A673 (cell line): Measurements from ENCODE around the gene TTLL11. TPM values are rescaled to one million over a fixed set of nuclear protein-coding genes. Genes with fewer than 3 reads are reported as not detected.

ENCODE experiments used
- BruUV-seq: library from RNA; stranded (reverse); fragments of 400-500 nt; replicated peaks from 2 replicates; lab custom pipeline; 2021; lab: Mats Ljungman, UMichigan
- CTCF ChIA-PET: fragments of 300-600 bp; sonication (Branson Sonifier 250); formaldehyde crosslinking; loops from one replicate; lab custom pipeline; 2022; ENCODE audit warnings: antibody characterized with exemption; lab: Charles Lee
- POLR2A ChIA-PET: fragments of 300-600 bp; sonication (Branson Sonifier 250); formaldehyde crosslinking; loops from one replicate; lab custom pipeline; 2022; ENCODE audit warnings: antibody characterized with exemption; ENCODE audit not compliant: low non-redundant PET; lab: Charles Lee
- DNase-seq: peaks from one replicate; pipeline ENCODE4 v3.0.0-alpha.2; 2015; ENCODE audit warnings: low spot score
- H3K27ac ChIP-seq: fragments of 200-600 bp; sonication (generic); 2 replicates; pipeline ENCODE4 v1.5.1; 2016; ENCODE audit warnings: mixed run types, low read depth, mild to moderate bottlenecking, mixed read lengths, antibody characterized with exemption, low read length; ENCODE audit not compliant: poor library complexity, severe bottlenecking
- H3K27me3 ChIP-seq: fragments of 200-600 bp; sonication (generic); replicated peaks from 2 replicates; pipeline ENCODE4 v1.6.1; 2017; ENCODE audit warnings: mixed run types, low read depth, mild to moderate bottlenecking, mixed read lengths, antibody characterized with exemption, low read length; ENCODE audit not compliant: insufficient read depth, poor library complexity
- H3K36me3 ChIP-seq: fragments of 200-600 bp; sonication (generic); 2 replicates; pipeline ENCODE4 v1.6.1; 2016; ENCODE audit warnings: mixed run types, mild to moderate bottlenecking, mixed read lengths, antibody characterized with exemption, low read length; ENCODE audit not compliant: insufficient read depth, poor library complexity, severe bottlenecking
- H3K4me1 ChIP-seq: fragments of 200-600 bp; sonication (generic); 2 replicates; pipeline ENCODE4 v1.6.1; 2017; ENCODE audit warnings: mixed run types, mild to moderate bottlenecking, mixed read lengths, antibody characterized with exemption, low read length; ENCODE audit not compliant: insufficient read depth, poor library complexity, severe bottlenecking
- H3K4me3 ChIP-seq: fragments of 200-600 bp; sonication (generic); 2 replicates; pipeline ENCODE4 v1.5.1; 2016; ENCODE audit warnings: low read depth, mixed run types, mild to moderate bottlenecking, mixed read lengths, low read length; ENCODE audit not compliant: poor library complexity, severe bottlenecking
- H3K9me3 ChIP-seq: fragments of 200-600 bp; sonication (generic); 2 replicates; pipeline ENCODE4 v1.6.1; 2016; ENCODE audit warnings: mixed run types, low read depth, mild to moderate bottlenecking, mixed read lengths, antibody characterized with exemption, low read length; ENCODE audit not compliant: poor library complexity, severe bottlenecking
- CTCF ChIP-seq: fragments of 300-800, 200-600 bp; sonication (generic); conservative IDR thresholded peaks from 2 replicates; pipeline ENCODE4 v1.5.1; 2017; ENCODE audit warnings: low read depth, mild to moderate bottlenecking, antibody characterized with exemption, low read length, moderate library complexity, mixed read lengths
- EZH2 ChIP-seq: fragments of 200-600 bp; sonication (generic); IDR thresholded peaks from 2 replicates; pipeline ENCODE4 v1.6.1; 2017; ENCODE audit warnings: borderline replicate concordance, low read depth, mild to moderate bottlenecking, mixed read lengths, antibody characterized with exemption, low read length; ENCODE audit not compliant: poor library complexity, severe bottlenecking
- intact Hi-C: fragments of 100-400 bp; cut with micrococcal nuclease; formaldehyde crosslinking; loops from one replicate; pipeline ENCODE4 v1.10.0; 2022; ENCODE audit not compliant: unreplicated experiment
- total RNA-seq: library from RNA; stranded (reverse); gene quantifications from 2 replicates; pipeline ENCODE4 v1.2.3, GENCODE V29; 2021

The TTLL11 gene
- total RNA-seq, 1 experiment from 2014 or later: 3.0 TPM

DNA sequence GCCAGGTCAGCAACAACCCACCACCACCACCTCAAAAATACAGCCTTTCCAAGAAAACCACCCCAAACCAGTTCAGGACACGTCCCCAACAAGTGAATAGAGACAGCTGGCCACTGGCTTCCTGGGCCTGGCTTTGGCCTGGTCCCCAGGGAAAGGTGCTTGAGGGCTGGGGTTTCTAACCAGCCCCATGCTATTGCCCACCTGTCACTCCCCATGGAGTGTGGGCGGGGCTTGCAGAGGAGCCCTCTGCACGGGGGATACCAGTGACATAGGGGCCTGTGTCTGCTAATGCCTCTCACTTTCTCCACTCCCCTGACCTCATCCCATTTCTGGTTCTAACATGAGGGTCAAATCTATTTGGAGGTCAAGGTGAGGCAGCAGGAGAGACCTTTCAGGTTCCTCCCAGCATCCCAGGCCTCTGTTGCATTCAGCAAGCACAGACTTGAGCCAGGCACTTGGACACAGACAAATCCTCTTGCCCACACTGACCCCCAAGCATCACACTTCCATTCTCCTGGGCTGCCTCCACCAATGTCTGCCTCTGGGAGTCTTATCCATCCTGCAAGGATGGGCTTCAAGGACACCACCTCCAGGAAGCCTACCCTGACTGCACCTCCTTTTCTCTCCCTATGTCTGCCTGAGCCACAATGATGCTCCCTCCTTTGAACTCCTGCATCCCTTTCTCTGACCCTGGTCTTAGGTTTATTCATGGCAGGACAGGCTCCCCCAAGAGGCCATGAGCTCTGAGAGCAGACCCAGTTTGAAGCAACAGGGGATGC is 16.1 kb upstream of the TTLL11 start:
- ChIA-PET POLR2A (no interaction called here), CTCF (no interaction called here)
- DNase-seq: no peak
- no peak overlapping the region for H3K4me3 ChIP-seq
- no TSS peak for BruUV-seq
- intact Hi-C loops: no loop called here
- H3K4me1 ChIP-seq: no peaks in the 10 kb centered on the region
- no peak for TF ChIP-seq CTCF
- no peaks in the 10 kb centered on the region for H3K27me3 ChIP-seq
- no peak overlapping the region for H3K27ac ChIP-seq
- H3K9me3 ChIP-seq: peaks cover 2% of the 10 kb centered on the region
- no peaks in the 10 kb centered on the region for H3K36me3 ChIP-seq

DNA sequence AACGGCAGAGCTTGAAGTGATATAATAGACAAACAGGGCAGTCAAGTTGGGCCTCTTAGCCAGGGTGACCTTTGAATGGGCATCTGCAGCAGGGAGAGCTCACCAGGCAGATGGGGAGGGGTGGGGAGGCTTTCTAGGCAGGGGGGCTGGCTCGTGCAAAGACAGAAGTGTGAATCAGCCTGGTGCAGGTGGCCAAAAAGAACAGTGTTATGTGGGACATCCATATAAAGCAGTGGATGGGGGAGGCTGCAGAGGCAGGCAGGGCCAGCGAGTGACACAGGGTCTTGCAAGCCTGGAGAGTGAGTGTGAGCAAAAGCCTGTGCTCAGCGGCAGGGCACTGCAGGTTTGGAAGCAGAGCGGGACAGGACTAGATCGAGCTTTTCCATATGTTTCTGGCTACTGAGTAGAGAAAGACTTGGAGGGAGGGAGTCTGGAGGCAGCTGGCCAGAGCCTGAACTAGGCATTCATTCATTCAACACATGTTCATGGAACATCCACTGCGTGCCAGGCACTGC is 14.2 kb upstream of the TTLL11 start:
- Histone ChIP-seq H3K4me3 (no peak overlapping the region), H3K36me3 (no peaks in the 10 kb centered on the region), H3K27ac (no peak overlapping the region), H3K4me1 (no peaks in the 10 kb centered on the region), H3K27me3 (no peaks in the 10 kb centered on the region), H3K9me3 (peaks cover 7% of the 10 kb centered on the region)
- intact Hi-C loops: no loop called here
- ChIA-PET POLR2A (no interaction called here), CTCF (interaction anchor here (1.3 kb wide), 1 partner anchor 8 kb away, joined by 6 read pairs; no protein-coding TSS in a partner anchor)
- no peak for TF ChIP-seq EZH2
- TF ChIP-seq CTCF: no peak
- BruUV-seq: no TSS peak
- no peak for DNase-seq

DNA sequence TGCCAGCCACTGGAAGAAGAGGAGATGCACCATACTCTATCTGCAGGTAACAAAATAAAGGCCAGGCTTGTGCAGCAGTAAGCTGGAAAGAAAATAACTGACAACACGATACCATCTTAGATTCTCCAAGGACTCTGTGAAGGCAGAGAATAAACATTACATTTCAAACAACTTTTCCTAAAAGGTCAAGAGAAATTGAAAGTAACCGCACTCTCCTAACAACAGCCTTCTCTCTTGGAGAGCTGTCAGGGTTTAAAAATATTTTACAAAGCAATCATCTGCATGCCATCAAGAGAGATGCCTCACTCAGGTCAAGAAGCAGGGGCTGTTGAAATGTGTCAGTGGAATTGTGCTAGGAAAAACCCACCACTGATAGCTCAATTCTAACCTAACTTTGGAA is 13.5 kb upstream of the TTLL11 start:
- intact Hi-C loops: no loop called here
- peaks cover 7% of the 10 kb centered on the region for H3K9me3 ChIP-seq
- no peak overlapping the region for H3K4me3 ChIP-seq
- ChIA-PET POLR2A (no interaction called here), CTCF (interaction anchor here (0.7 kb wide), 1 partner anchor 17 kb away, joined by 3 read pairs; no protein-coding TSS in a partner anchor)
- no peaks in the 10 kb centered on the region for H3K36me3 ChIP-seq
- H3K4me1 ChIP-seq: no peaks in the 10 kb centered on the region
- H3K27ac ChIP-seq: no peak overlapping the region
- no TSS peak for BruUV-seq
- no peaks in the 10 kb centered on the region for H3K27me3 ChIP-seq
- no peak for TF ChIP-seq CTCF
- TF ChIP-seq EZH2: no peak
- DNase-seq: no peak
